HepG2 (cell line): ENCODE data around the gene EMILIN3. TPM values are rescaled to one million over a fixed set of nuclear protein-coding genes. Genes with fewer than 3 reads are reported as not detected.
A peak's percentile ranks its signal among the peaks of the same experiment; 100 is the strongest.

Experiments used
- ATF1 ChIP-seq: IDR thresholded peaks from 2 replicates; pipeline ENCODE4 v1.6.1; 2016; ENCODE audit warnings: mild to moderate bottlenecking, control low read depth
- CREB3 ChIP-seq: sonication (generic); formaldehyde crosslinking; IDR thresholded peaks from 2 replicates; pipeline ENCODE4 v1.5.0; 2020; ENCODE audit warnings: missing genetic modification reagents
- FOXA1 ChIP-seq, 2 experiments: fragments of 450-650 bp in 1 of 2; sonication (generic) in 1 of 2; formaldehyde crosslinking in 1 of 2; IDR thresholded peaks; 2 replicates each; pipeline versions ENCODE4 v1.4.0 to v1.6.1; 2016 to 2020; ENCODE audit warnings: missing genetic modification reagents in 1 of 2
- GATAD1 ChIP-seq: IDR thresholded peaks from 2 replicates; pipeline ENCODE4 v1.6.1; 2016; ENCODE audit warnings: missing genetic modification reagents, missing compliant biosample characterization
- GTF2F1 ChIP-seq: fragments of 150-350 bp; IDR thresholded peaks from 2 replicates; pipeline ENCODE4 v1.6.1; 2014; ENCODE audit warnings: low read length
- HES4 ChIP-seq: sonication (generic); formaldehyde crosslinking; IDR thresholded peaks from 2 replicates; pipeline ENCODE4 v1.9.0; 2021; ENCODE audit warnings: mild to moderate bottlenecking, missing genetic modification reagents, borderline replicate concordance
- MEIS1 ChIP-seq: sonication (generic); formaldehyde crosslinking; IDR thresholded peaks from 2 replicates; pipeline ENCODE4 v1.9.0; 2021; ENCODE audit warnings: mild to moderate bottlenecking, missing genetic modification reagents, moderate library complexity, borderline replicate concordance
- MIER3 ChIP-seq: IDR thresholded peaks from 2 replicates; pipeline ENCODE4 v1.6.1; 2016; ENCODE audit warnings: missing compliant biosample characterization, borderline replicate concordance
- NCOA2 ChIP-seq: sonication (generic); formaldehyde crosslinking; IDR thresholded peaks from 2 replicates; pipeline ENCODE4 v1.8.0; 2022; ENCODE audit warnings: inconsistent platforms
- NFYB ChIP-seq: sonication (generic); formaldehyde crosslinking; IDR thresholded peaks from 2 replicates; pipeline ENCODE4 v1.4.0; 2020; ENCODE audit warnings: missing genetic modification reagents
- PLRG1 ChIP-seq: fragments of 450-650 bp; conservative IDR thresholded peaks from 2 replicates; pipeline ENCODE4 v1.6.1; 2016
- PREB ChIP-seq: sonication (generic); formaldehyde crosslinking; IDR thresholded peaks from 2 replicates; pipeline ENCODE4 v1.4.0; 2020; ENCODE audit warnings: missing genetic modification reagents
- RNF219 ChIP-seq: sonication (generic); formaldehyde crosslinking; IDR thresholded peaks from 2 replicates; pipeline ENCODE4 v1.5.0; 2020; ENCODE audit warnings: mild to moderate bottlenecking, missing genetic modification reagents
- SIN3A ChIP-seq: IDR thresholded peaks from 2 replicates; pipeline ENCODE4 v1.6.1; 2011; ENCODE audit warnings: low read depth, mild to moderate bottlenecking, control low read depth, low read length, borderline replicate concordance
- SOX13 ChIP-seq, 3 experiments: fragments of 450-650 bp in 1 of 3; sonication (generic) in 1 of 3; formaldehyde crosslinking in 1 of 3; IDR thresholded peaks in 2 of 3; conservative IDR thresholded peaks in 1 of 3; 2 replicates each; pipeline versions ENCODE4 v1.5.0 to v1.6.1; 2016 to 2020; ENCODE audit warnings: antibody characterized with exemption in 1 of 3, mild to moderate bottlenecking in 1 of 3, missing compliant biosample characterization in 1 of 3, missing genetic modification reagents in 1 of 3, moderate library complexity in 1 of 3
- SPEN ChIP-seq: sonication (generic); formaldehyde crosslinking; IDR thresholded peaks from 2 replicates; pipeline ENCODE4 v1.5.1; 2020; ENCODE audit warnings: low read depth, mild to moderate bottlenecking, missing genetic modification reagents
- TCF7 ChIP-seq: sonication (generic); IDR thresholded peaks from 2 replicates; pipeline ENCODE4 v1.6.1; 2016; ENCODE audit warnings: antibody characterized with exemption, low read depth
- THAP11 ChIP-seq: IDR thresholded peaks from 2 replicates; pipeline ENCODE4 v1.6.1; 2016; ENCODE audit warnings: missing biosample characterization, missing genetic modification reagents
- ZIK1 ChIP-seq: sonication (generic); formaldehyde crosslinking; IDR thresholded peaks from 2 replicates; pipeline ENCODE4 v1.5.0; 2020; ENCODE audit warnings: mild to moderate bottlenecking, low read depth, missing genetic modification reagents, borderline replicate concordance
- ZMYM4 ChIP-seq: sonication (generic); formaldehyde crosslinking; IDR thresholded peaks from 2 replicates; pipeline ENCODE4 v1.8.1; 2023; ENCODE audit warnings: mild to moderate bottlenecking, missing genetic modification reagents
- ZNF138 ChIP-seq: sonication (generic); formaldehyde crosslinking; IDR thresholded peaks from 2 replicates; pipeline ENCODE4 v1.5.0; 2020; ENCODE audit warnings: mild to moderate bottlenecking, low read depth, missing genetic modification reagents
- ZNF180 ChIP-seq: sonication (generic); formaldehyde crosslinking; IDR thresholded peaks from 2 replicates; pipeline ENCODE4 v1.4.0; 2020; ENCODE audit warnings: low read depth, missing genetic modification reagents, borderline replicate concordance
- ZNF331 ChIP-seq: sonication (generic); formaldehyde crosslinking; IDR thresholded peaks from 2 replicates; pipeline ENCODE4 v1.4.0; 2020; ENCODE audit warnings: missing genetic modification reagents
- ZNF496 ChIP-seq: sonication (generic); formaldehyde crosslinking; IDR thresholded peaks from 2 replicates; pipeline ENCODE4 v1.8.1; 2023; ENCODE audit warnings: mild to moderate bottlenecking, moderate library complexity, missing genetic modification reagents; ENCODE audit not compliant: insufficient replicate concordance
- ZNF615 ChIP-seq: sonication (generic); formaldehyde crosslinking; IDR thresholded peaks from 2 replicates; pipeline ENCODE4 v1.5.0; 2020; ENCODE audit warnings: mild to moderate bottlenecking, missing genetic modification reagents, borderline replicate concordance
- ZNF678 ChIP-seq: sonication (generic); formaldehyde crosslinking; IDR thresholded peaks from 2 replicates; pipeline ENCODE4 v1.4.0; 2020; ENCODE audit warnings: mild to moderate bottlenecking, missing genetic modification reagents
- ZNF775 ChIP-seq: sonication (generic); formaldehyde crosslinking; IDR thresholded peaks from 2 replicates; pipeline ENCODE4 v1.4.0; 2020; ENCODE audit warnings: missing genetic modification reagents, mild to moderate bottlenecking, moderate library complexity, borderline replicate concordance
- ZNF780A ChIP-seq: sonication (generic); formaldehyde crosslinking; IDR thresholded peaks from 2 replicates; pipeline ENCODE4 v1.8.0; 2022; ENCODE audit warnings: mild to moderate bottlenecking, missing genetic modification reagents, moderate library complexity
- ZNF891 ChIP-seq: sonication (generic); formaldehyde crosslinking; IDR thresholded peaks from 2 replicates; pipeline ENCODE4 v1.5.0; 2020; ENCODE audit warnings: mild to moderate bottlenecking, missing genetic modification reagents
- polyA plus RNA-seq, 8 experiments: library from polyadenylated mRNA; depleted of rRNA in 3 of 8; stranded (reverse) in 7 of 8; unstranded in 1 of 8; fragments of >200 nt; fragmentation: Illumina TruSeq in 4 of 8; extraction: Trizol in 4 of 8; gene quantifications; 2 replicates each; pipeline versions ENCODE4 v1.2.1 to v1.2.3, GENCODE V29; 2011 to 2016; ENCODE audit warnings: low read depth in 4 of 8, missing spikeins in 1 of 8, mixed read lengths in 1 of 8; ENCODE audit not compliant: insufficient read depth in 1 of 8
- total RNA-seq, 5 experiments: library from RNA; depleted of rRNA; stranded (reverse); fragments of >200 nt; fragmentation: Illumina TruSeq; extraction: Trizol; gene quantifications; 2 replicates each; pipeline ENCODE4 v1.2.3, GENCODE V29; 2016; ENCODE audit warnings: low read depth in 1 of 5

EMILIN3 gene
- total and polyA plus RNA-seq, 2 of the 13 experiments (the other 11 are each of a cell fraction or from before 2014, with no cell fraction given): 0.25 to 0.29 TPM

GRCh38 chr20:41339957-41340326 lies 26.7 kb downstream of the EMILIN3 start (continued):
- 0 out of 2 replicates have a peak, but pooled peaks have one; percentile 78 for TF ChIP-seq RNF219 (CRISPR knock-in tag)
- peak; percentile 69 for TF ChIP-seq SPEN (CRISPR knock-in tag)
- peak; percentile 64; the same call in 1 of the 2 replicates for TF ChIP-seq ZNF615 (CRISPR knock-in tag)
- no peak for TF ChIP-seq HES4 (CRISPR knock-in tag)
- no peak for TF ChIP-seq FOXA1 (IDR thresholded peaks at IDR 0.05)
- TF ChIP-seq FOXA1 (CRISPR knock-in tag; IDR thresholded peaks at IDR 0.05): 0 out of 2 replicates have a peak, but pooled peaks have one; percentile 24
- no peak for TF ChIP-seq MIER3
- TF ChIP-seq GATAD1 (CRISPR knock-in tag): peak; percentile 79
- no peak for TF ChIP-seq ZNF138
- TF ChIP-seq ZIK1: 0 out of 2 replicates have a peak, but pooled peaks have one; percentile 80
- TF ChIP-seq CREB3 (CRISPR knock-in tag): no peak
- TF ChIP-seq ZNF180 (CRISPR knock-in tag): no peak
- no peak for TF ChIP-seq TCF7
- TF ChIP-seq NFYB (CRISPR knock-in tag): peak; percentile 33; the same call in 1 of the 2 replicates
- TF ChIP-seq GTF2F1: no peak; the same call in 1 of the 2 replicates
- peak; percentile 78 for TF ChIP-seq ZNF891 (CRISPR knock-in tag)
- TF ChIP-seq PLRG1: no peak
- no peak for TF ChIP-seq SIN3A
- TF ChIP-seq MEIS1 (CRISPR knock-in tag): no peak
- TF ChIP-seq ZNF331: peak; percentile 90
- TF ChIP-seq ZNF496: no peak
- no peak for TF ChIP-seq ATF1 (CRISPR knock-in tag)
- peak; percentile 52 for TF ChIP-seq THAP11
- TF ChIP-seq ZNF775 (CRISPR knock-in tag): no peak
- no peak for TF ChIP-seq PREB
- peak; percentile 39; the same call in 1 of the 2 replicates for TF ChIP-seq NCOA2 (CRISPR knock-in tag)
- TF ChIP-seq SOX13 (IDR thresholded peaks at IDR 0.05): no peak
- no peak; a peak in 1 of 4 replicates for TF ChIP-seq SOX13 (CRISPR knock-in tag; conservative IDR thresholded peaks at IDR 0.05 in 1 of 2, IDR thresholded peaks at IDR 0.05 in 1 of 2)
- TF ChIP-seq ZNF678 (CRISPR knock-in tag): 0 out of 2 replicates have a peak, but pooled peaks have one; percentile 21
- no peak for TF ChIP-seq ZNF780A (CRISPR knock-in tag)
- TF ChIP-seq ZMYM4 (CRISPR knock-in tag): peak; percentile 60
